A673 (cell line): ENCODE results near the gene MVP. TPM values are rescaled to one million over a fixed set of nuclear protein-coding genes. Genes with fewer than 3 reads are reported as not detected.

Experiments used
- BruUV-seq: library from RNA; stranded (reverse); fragments of 400-500 nt; replicated peaks from 2 replicates; lab custom pipeline; 2021; lab: Mats Ljungman, UMichigan
- CTCF ChIA-PET: fragments of 300-600 bp; sonication (Branson Sonifier 250); formaldehyde crosslinking; loops from one replicate; lab custom pipeline; 2022; ENCODE audit warnings: antibody characterized with exemption; lab: Charles Lee
- POLR2A ChIA-PET: fragments of 300-600 bp; sonication (Branson Sonifier 250); formaldehyde crosslinking; loops from one replicate; lab custom pipeline; 2022; ENCODE audit warnings: antibody characterized with exemption; ENCODE audit not compliant: low non-redundant PET; lab: Charles Lee
- DNase-seq: peaks from one replicate; pipeline ENCODE4 v3.0.0-alpha.2; 2015; ENCODE audit warnings: low spot score
- H3K27ac ChIP-seq: fragments of 200-600 bp; sonication (generic); 2 replicates; pipeline ENCODE4 v1.5.1; 2016; ENCODE audit warnings: mixed run types, low read depth, mild to moderate bottlenecking, mixed read lengths, antibody characterized with exemption, low read length; ENCODE audit not compliant: poor library complexity, severe bottlenecking
- H3K27me3 ChIP-seq: fragments of 200-600 bp; sonication (generic); replicated peaks from 2 replicates; pipeline ENCODE4 v1.6.1; 2017; ENCODE audit warnings: mixed run types, low read depth, mild to moderate bottlenecking, mixed read lengths, antibody characterized with exemption, low read length; ENCODE audit not compliant: insufficient read depth, poor library complexity
- H3K36me3 ChIP-seq: fragments of 200-600 bp; sonication (generic); 2 replicates; pipeline ENCODE4 v1.6.1; 2016; ENCODE audit warnings: mixed run types, mild to moderate bottlenecking, mixed read lengths, antibody characterized with exemption, low read length; ENCODE audit not compliant: insufficient read depth, poor library complexity, severe bottlenecking
- H3K4me1 ChIP-seq: fragments of 200-600 bp; sonication (generic); 2 replicates; pipeline ENCODE4 v1.6.1; 2017; ENCODE audit warnings: mixed run types, mild to moderate bottlenecking, mixed read lengths, antibody characterized with exemption, low read length; ENCODE audit not compliant: insufficient read depth, poor library complexity, severe bottlenecking
- H3K4me3 ChIP-seq: fragments of 200-600 bp; sonication (generic); 2 replicates; pipeline ENCODE4 v1.5.1; 2016; ENCODE audit warnings: low read depth, mixed run types, mild to moderate bottlenecking, mixed read lengths, low read length; ENCODE audit not compliant: poor library complexity, severe bottlenecking
- H3K9me3 ChIP-seq: fragments of 200-600 bp; sonication (generic); 2 replicates; pipeline ENCODE4 v1.6.1; 2016; ENCODE audit warnings: mixed run types, low read depth, mild to moderate bottlenecking, mixed read lengths, antibody characterized with exemption, low read length; ENCODE audit not compliant: poor library complexity, severe bottlenecking
- CTCF ChIP-seq: fragments of 300-800, 200-600 bp; sonication (generic); conservative IDR thresholded peaks from 2 replicates; pipeline ENCODE4 v1.5.1; 2017; ENCODE audit warnings: low read depth, mild to moderate bottlenecking, antibody characterized with exemption, low read length, moderate library complexity, mixed read lengths
- EZH2 ChIP-seq: fragments of 200-600 bp; sonication (generic); IDR thresholded peaks from 2 replicates; pipeline ENCODE4 v1.6.1; 2017; ENCODE audit warnings: borderline replicate concordance, low read depth, mild to moderate bottlenecking, mixed read lengths, antibody characterized with exemption, low read length; ENCODE audit not compliant: poor library complexity, severe bottlenecking
- intact Hi-C: fragments of 100-400 bp; cut with micrococcal nuclease; formaldehyde crosslinking; loops from one replicate; pipeline ENCODE4 v1.10.0; 2022; ENCODE audit not compliant: unreplicated experiment
- total RNA-seq: library from RNA; stranded (reverse); gene quantifications from 2 replicates; pipeline ENCODE4 v1.2.3, GENCODE V29; 2021

The MVP gene
- total RNA-seq, 1 experiment from 2014 or later = 5.6 TPM

GRCh38 chr16:29835926-29836325 is 15.7 kb downstream of the MVP start:
- no peaks in the 10 kb centered on the region for H3K36me3 ChIP-seq
- ChIA-PET CTCF (no interaction called here), POLR2A (no interaction called here)
- intact Hi-C loops = no loop called here
- TF ChIP-seq EZH2 (no peak), CTCF (no peak)
- DNase-seq = no peak
- H3K27me3 ChIP-seq = no peaks in the 10 kb centered on the region
- no peaks in the 10 kb centered on the region for H3K4me1 ChIP-seq
- no peak overlapping the region for H3K4me3 ChIP-seq
- H3K27ac ChIP-seq = no peak overlapping the region
- BruUV-seq = no TSS peak
- no peaks in the 10 kb centered on the region for H3K9me3 ChIP-seq

GRCh38 chr16:29836623-29837022 is 16.4 kb downstream of the MVP start:
- no peak overlapping the region for H3K4me3 ChIP-seq
- no peak for DNase-seq
- no peaks in the 10 kb centered on the region for H3K27me3 ChIP-seq
- BruUV-seq = no TSS peak
- H3K36me3 ChIP-seq = no peaks in the 10 kb centered on the region
- TF ChIP-seq CTCF (no peak), EZH2 (no peak)
- H3K27ac ChIP-seq = no peak overlapping the region
- no peaks in the 10 kb centered on the region for H3K9me3 ChIP-seq
- ChIA-PET CTCF (no interaction called here), POLR2A (no interaction called here)
- intact Hi-C loops = no loop called here
- no peaks in the 10 kb centered on the region for H3K4me1 ChIP-seq

- POLR2A ChIA-PET = no interaction called here
- intact Hi-C loops = no loop called here
Measured at GRCh38 chr16:29837841-29838240, 17.6 kb downstream of the MVP start.

More at GRCh38 chr16:29837841-29838240, 17.6 kb downstream of the MVP start:
- CTCF ChIA-PET = no interaction called here
- no peak for DNase-seq
- H3K4me1 ChIP-seq = no peaks in the 10 kb centered on the region
- BruUV-seq = no TSS peak
- no peak overlapping the region for H3K27ac ChIP-seq
- H3K9me3 ChIP-seq = no peaks in the 10 kb centered on the region
- TF ChIP-seq EZH2 = no peak
- TF ChIP-seq CTCF = no peak
- no peaks in the 10 kb centered on the region for H3K36me3 ChIP-seq
- no peaks in the 10 kb centered on the region for H3K27me3 ChIP-seq
- no peak overlapping the region for H3K4me3 ChIP-seq
